Measurements from ENCODE around the gene GRM5.
"Not testable (repeated sequence)": the region's sequence is repeated elsewhere in the genome, so short reads cannot be mapped to it uniquely, and the experiment has no call there.

GRM5 gene

GRCh38 chr11:88489030-88489429, 576.8 kb downstream of the GRM5 start:
- no peak for DNase-seq

- DNase-seq: no peak
Measured at GRCh38 chr11:88487646-88488045, 578.1 kb downstream of the GRM5 start.

DNA sequence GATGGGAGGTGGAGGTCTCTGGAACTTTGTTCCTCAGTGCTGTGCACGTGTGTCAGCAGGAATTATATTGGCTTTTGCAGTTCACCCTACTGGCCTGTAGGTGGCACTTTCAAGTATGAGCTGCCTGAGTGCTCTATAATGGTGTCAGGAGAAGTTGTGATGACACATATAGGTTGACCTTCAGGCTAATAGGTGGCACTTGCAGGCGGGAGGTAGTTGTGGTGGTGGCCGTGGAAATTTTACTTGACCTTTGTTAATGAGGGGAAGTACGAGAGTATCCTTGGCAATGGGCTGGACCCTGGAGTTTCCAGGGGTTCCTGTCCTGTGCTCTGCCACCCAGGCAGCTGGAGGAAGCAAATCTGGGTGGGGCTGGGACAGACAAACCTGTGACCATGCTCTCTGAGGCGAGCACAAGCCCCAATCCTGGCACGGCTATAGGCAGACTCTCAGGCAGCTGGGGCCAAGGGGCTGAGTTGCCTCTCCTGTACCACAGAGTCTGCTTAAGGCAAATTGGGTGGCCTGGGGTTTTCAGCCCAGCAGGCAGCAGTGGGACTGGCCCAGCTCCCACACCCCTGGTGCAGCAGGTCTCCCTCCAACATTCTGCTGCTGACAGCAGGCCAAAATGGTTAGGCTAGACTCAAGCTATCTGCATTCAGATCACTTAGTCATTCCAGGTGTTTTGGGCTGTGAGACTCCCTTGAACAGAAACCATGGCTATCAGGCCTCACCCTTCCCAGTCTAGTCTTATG, 580.7 kb downstream of the GRM5 start:
- no peak for DNase-seq

- DNase-seq: no peak
Measured at GRCh38 chr11:88482871-88483301, 582.9 kb downstream of the GRM5 start.

- DNase-seq: no peak
Measured at GRCh38 chr11:88480223-88480622, 585.6 kb downstream of the GRM5 start.

DNA sequence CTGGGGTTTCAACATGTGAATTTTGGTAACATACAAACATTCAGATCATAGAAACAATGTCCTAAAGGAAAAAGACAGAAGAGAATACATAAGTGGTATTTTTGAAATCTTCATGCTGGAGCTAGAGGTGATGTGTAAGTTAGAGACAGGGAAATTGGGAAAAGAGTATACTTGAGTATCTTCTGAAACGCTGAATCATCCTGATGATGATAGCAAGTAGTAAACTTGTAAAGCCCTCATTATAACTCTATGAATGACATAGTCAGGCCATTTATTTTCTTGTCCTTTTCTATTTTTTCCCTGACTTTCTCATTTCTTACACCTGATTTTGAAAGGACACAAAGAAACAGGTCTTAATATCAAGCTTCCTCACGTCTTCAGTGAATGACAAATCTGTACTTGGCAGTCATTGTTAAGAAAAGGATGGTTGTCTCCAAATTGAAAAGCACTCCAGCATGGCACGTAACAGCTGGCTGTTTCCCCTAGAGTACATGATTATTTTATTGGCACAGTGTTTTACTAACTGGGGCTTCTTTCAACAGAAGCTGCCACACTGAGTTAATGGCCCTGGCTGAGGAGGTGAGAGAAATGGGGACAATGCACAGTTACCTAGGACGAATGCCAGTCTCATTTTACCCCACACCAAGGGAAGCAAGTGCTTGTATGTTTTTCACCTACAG, 587.5 kb downstream of the GRM5 start:
- DNase-seq: no peak

- no peak for DNase-seq
Measured at GRCh38 chr11:88475991-88476418, 589.8 kb downstream of the GRM5 start.

GRCh38 chr11:88474655-88475054, 591.1 kb downstream of the GRM5 start:
- no peak for DNase-seq

- DNase-seq: no peak
Measured at GRCh38 chr11:88469561-88470225, 596.1 kb downstream of the GRM5 start.

DNA sequence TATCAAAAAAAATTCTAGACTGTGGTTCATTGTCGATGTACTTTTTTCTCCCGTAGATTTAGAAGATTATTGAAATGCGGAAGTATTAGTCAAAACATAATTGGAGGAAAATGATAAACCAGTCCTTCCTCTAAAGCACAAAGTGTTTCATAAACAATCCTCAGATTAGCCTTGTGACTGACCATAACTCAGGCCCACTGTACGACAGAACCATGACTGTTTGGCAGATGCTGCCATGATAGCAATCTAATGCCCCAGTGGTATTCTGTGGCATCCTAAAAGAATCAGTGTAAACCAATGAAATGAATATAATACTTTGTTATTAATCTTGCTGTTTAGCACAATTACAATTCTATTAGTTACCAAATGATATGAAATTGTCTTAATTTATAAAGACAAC, 601.3 kb downstream of the GRM5 start:
- no peak for DNase-seq

GRCh38 chr11:88463301-88463700, 602.5 kb downstream of the GRM5 start:
- not testable (repeated sequence) for DNase-seq

DNA sequence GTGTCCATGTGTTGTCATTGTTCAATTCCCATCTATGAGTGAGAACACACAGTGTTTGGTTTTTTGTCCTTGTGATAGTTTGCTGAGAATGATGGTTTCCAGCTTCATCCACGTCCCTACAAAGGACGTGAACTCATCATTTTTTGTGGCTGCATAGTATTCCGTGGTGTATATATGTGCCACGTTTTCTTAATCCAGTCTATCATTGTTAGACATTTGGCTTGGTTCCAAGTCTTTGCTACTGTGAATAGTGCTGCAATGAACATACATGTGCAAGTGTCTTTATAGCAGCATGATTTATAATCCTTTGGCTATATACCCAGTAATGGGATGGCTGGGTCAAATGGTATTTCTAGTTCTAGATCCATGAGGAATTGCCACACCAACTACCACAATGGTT, 607.7 kb downstream of the GRM5 start:
- not testable (repeated sequence) for DNase-seq

GRCh38 chr11:88455974-88456373, 609.8 kb downstream of the GRM5 start:
- DNase-seq: no peak

DNA sequence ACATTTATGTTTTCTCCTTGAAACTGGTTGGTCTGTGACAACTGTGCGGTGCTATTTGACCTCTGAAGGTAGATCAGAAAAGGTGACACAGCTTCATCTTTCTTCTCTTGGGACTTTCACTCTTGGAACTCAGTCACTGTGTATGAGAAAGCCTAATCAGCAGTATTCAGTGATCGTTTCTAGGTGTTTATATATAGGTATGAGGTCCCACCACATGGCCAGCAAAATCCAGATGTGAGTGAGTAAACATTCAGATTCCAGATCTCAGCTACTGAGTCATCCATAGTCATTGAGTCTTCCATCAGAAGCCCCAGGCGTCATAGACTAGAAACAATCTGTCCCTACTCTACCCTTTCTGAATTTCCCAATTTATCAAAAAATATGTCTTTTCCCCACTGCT, 610.9 kb downstream of the GRM5 start:
- no peak for DNase-seq

All from C1 segment of cervical spinal cord (tissue), 14 donors.